Activated naive CD8-positive, alpha-beta T cell (primary cell): ENCODE results near the gene MEGF6.

Experiments used
- H3K27ac Mint-ChIP-seq: one replicate; pipeline ENCODE4 v1.8.0; 2021; ENCODE audit warnings: mixed read lengths
- H3K27me3 Mint-ChIP-seq: one replicate; pipeline ENCODE4 v1.8.0; 2021; ENCODE audit warnings: mixed read lengths
- H3K36me3 Mint-ChIP-seq: one replicate; pipeline ENCODE4 v1.8.0; 2021; ENCODE audit warnings: mixed read lengths
- H3K4me1 Mint-ChIP-seq: one replicate; pipeline ENCODE4 v1.8.0; 2021; ENCODE audit warnings: low read depth, mixed read lengths
- H3K4me3 Mint-ChIP-seq: one replicate; pipeline ENCODE4 v1.8.0; 2021; ENCODE audit warnings: mild to moderate bottlenecking, mixed read lengths
- H3K9me3 Mint-ChIP-seq: one replicate; pipeline ENCODE4 v1.8.0; 2021; ENCODE audit warnings: low read depth, mixed read lengths

The MEGF6 gene, protein sequence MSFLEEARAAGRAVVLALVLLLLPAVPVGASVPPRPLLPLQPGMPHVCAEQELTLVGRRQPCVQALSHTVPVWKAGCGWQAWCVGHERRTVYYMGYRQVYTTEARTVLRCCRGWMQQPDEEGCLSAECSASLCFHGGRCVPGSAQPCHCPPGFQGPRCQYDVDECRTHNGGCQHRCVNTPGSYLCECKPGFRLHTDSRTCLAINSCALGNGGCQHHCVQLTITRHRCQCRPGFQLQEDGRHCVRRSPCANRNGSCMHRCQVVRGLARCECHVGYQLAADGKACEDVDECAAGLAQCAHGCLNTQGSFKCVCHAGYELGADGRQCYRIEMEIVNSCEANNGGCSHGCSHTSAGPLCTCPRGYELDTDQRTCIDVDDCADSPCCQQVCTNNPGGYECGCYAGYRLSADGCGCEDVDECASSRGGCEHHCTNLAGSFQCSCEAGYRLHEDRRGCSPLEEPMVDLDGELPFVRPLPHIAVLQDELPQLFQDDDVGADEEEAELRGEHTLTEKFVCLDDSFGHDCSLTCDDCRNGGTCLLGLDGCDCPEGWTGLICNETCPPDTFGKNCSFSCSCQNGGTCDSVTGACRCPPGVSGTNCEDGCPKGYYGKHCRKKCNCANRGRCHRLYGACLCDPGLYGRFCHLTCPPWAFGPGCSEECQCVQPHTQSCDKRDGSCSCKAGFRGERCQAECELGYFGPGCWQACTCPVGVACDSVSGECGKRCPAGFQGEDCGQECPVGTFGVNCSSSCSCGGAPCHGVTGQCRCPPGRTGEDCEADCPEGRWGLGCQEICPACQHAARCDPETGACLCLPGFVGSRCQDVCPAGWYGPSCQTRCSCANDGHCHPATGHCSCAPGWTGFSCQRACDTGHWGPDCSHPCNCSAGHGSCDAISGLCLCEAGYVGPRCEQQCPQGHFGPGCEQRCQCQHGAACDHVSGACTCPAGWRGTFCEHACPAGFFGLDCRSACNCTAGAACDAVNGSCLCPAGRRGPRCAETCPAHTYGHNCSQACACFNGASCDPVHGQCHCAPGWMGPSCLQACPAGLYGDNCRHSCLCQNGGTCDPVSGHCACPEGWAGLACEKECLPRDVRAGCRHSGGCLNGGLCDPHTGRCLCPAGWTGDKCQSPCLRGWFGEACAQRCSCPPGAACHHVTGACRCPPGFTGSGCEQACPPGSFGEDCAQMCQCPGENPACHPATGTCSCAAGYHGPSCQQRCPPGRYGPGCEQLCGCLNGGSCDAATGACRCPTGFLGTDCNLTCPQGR (N-terminal part only)

DNA sequence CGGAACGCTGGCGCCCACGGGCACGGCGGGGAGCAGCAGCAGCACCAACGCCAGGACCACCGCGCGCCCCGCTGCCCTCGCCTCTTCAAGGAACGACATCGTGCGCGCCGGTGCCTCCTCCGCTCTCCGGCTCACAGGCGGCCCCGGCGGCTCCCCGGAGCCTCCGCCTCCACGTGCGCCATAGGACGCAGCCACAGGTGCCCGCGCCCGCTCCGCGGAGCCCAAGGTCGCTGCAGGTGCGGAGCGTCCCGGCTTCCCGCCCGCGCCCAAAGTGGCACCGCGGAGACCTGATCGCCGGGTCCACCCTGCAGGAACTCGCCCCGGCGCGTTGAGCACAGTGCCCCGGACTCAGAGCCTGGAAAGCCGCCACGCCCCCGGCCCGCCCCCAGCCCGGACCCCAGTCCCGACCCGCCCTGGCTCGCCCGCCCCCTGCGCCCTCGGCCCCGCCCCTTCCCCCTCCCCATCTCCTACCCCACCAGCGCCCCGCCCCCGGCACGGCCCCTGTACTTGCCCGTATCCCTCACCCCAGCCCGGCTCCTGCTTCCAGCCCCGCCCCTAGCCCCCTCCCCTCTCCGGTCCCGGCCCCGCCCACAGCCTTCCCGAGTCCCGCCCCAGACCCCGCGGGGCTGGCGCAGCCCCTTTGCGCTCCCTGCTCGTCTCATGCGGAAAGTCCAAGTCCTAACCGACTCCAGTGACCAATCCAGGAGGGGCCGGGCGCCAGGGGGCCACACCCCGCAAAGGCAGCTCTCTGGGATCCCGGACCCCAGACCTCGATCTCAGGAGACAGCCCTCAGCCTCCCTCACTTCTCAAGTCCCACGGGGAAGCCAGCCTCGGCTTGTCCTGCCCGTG lies at the start of gene MEGF6:
MEGF6 (minus strand) TSS at position 339 of the 850 bp plus-strand sequence; CDS start at position 99, 240 bp downstream.
- H3K27ac Mint-ChIP-seq, result no peak within 1 kb of the TSS
- no peaks in the 10 kb centered on the region for H3K9me3 Mint-ChIP-seq
- peaks cover 5% of the 10 kb centered on the region for H3K27me3 Mint-ChIP-seq
- peaks cover 4% of the 10 kb centered on the region for H3K4me1 Mint-ChIP-seq
- H3K36me3 Mint-ChIP-seq, result no peaks in the 10 kb centered on the region
- H3K4me3 Mint-ChIP-seq, result peak within 1 kb of the TSS; percentile 69

DNA sequence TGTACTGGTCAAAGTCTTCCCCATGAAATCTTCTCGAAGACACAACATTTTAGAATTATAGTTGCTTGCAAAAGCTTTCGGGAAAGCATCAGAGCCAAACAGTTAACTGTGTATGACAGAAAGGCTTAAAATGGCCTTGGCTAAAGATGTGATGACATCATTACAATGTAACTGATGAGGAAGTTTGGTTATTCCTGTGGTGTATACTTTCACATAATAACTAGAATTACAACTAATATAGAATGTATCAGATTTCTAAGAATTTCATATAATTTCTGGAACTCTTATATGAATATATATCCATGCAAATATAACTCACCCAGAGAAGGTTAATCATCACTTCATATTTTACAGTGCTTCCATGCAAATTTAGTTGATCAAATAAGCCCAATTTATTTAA lies 49.4 kb upstream of the MEGF6 start:
- peaks cover 6% of the 10 kb centered on the region for H3K27me3 Mint-ChIP-seq
- H3K9me3 Mint-ChIP-seq, result no peaks in the 10 kb centered on the region
- no peak overlapping the region for H3K27ac Mint-ChIP-seq
- no peak overlapping the region for H3K4me3 Mint-ChIP-seq
- no peaks in the 10 kb centered on the region for H3K36me3 Mint-ChIP-seq
- no peaks in the 10 kb centered on the region for H3K4me1 Mint-ChIP-seq

DNA sequence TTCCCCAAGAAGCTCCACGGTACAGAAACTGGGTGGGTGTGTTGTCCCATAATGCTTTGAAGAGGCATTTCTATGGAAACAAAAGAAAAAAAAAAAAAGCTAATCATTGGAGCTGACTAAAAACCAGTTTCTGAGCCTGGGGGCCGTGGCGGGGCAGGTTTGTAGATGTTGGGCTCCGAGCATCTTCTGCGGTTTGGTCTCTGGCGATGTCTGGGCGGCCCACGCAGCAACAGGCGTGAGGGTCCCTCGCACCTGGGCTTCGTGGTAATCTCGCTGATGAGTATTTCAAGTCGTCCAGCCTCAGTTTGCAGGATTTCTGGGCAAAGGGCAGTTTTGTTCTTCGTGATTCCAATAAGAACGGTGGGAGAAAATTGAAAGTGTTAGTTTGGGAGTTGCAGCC lies 47.8 kb upstream of the MEGF6 start:
- Mint-ChIP-seq H3K4me3 (no peak overlapping the region), H3K9me3 (no peaks in the 10 kb centered on the region), H3K27ac (no peak overlapping the region), H3K4me1 (no peaks in the 10 kb centered on the region), H3K27me3 (peaks cover 12% of the 10 kb centered on the region), H3K36me3 (no peaks in the 10 kb centered on the region)

DNA sequence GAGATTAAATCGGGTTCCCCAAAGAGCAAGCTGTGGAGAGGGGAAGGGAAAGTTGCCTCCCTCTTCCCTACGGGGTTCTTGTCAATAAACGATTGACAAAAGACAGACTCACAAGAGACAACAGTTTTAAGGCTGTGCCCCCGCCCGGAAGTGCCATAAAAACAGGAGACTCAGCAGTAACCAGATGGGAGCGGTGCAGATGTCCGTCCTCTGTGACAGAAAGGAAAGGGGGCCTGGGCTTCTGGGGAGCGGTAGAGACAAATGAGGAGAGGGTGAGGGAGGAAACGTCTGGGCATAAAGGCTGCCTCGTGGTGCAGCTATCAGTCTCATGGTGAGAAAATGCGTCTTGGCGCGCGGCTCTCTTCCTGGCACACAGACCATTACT lies 46.9 kb upstream of the MEGF6 start:
- H3K36me3 Mint-ChIP-seq, result no peaks in the 10 kb centered on the region
- H3K9me3 Mint-ChIP-seq, result no peaks in the 10 kb centered on the region
- no peak overlapping the region for H3K27ac Mint-ChIP-seq
- H3K4me1 Mint-ChIP-seq, result peaks cover 1% of the 10 kb centered on the region
- peaks cover 20% of the 10 kb centered on the region for H3K27me3 Mint-ChIP-seq
- H3K4me3 Mint-ChIP-seq, result no peak overlapping the region

DNA sequence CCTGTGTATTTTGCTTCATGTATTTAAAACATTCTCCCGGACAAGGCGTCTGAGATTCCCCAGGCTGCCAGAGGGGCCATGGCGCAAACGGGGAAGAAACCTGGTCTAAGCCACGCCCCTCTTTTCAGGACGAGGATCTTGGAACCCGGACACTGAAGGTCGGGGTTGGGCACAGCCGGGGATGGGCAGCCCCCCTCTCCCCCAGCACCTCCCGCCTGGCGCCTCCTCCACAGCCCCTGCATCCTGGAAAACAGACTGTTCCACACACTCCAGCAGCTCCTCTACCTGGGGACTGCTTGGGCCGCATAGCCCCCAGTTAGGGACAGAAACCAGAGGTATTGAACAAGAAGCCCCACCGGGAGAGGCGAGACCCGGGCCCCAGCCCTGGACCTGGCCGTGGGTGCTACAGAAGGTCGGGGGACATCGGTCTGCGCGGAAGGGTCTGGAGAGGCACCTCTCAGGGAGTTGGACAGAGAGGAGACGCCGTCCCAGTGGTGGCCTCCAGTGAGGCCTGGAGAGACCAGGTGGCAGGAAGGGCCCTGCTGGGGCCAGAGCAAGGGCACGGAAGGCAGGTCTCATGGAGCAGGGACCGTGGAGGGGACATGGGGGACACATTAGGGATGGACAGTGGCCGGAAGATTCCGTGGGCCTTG lies 46.4 kb upstream of the MEGF6 start:
- no peaks in the 10 kb centered on the region for H3K9me3 Mint-ChIP-seq
- H3K27me3 Mint-ChIP-seq, result peaks cover 19% of the 10 kb centered on the region
- H3K36me3 Mint-ChIP-seq, result no peaks in the 10 kb centered on the region
- H3K4me1 Mint-ChIP-seq, result peaks cover 2% of the 10 kb centered on the region
- H3K27ac Mint-ChIP-seq, result no peak overlapping the region
- H3K4me3 Mint-ChIP-seq, result no peak overlapping the region

DNA sequence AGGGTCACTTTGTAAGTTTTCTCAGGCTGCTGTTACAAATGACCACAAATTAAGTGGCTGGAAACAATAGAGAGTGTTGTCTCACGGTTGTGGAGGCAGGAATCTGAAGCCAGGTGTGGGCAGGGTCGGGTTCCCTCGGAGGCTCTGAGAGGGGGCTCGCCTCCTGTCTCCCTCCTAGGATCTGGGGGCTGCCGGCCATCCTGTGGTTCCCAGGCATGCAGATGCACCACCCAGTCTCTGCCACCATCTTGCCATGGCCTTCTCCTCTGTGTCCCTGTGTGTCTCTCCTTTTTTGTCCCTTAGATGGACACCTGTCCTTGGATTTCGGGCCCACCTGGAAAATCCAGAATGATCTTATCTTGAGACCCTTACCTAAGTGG lies 45.8 kb upstream of the MEGF6 start:
- H3K27me3 Mint-ChIP-seq, result peaks cover 19% of the 10 kb centered on the region
- H3K36me3 Mint-ChIP-seq, result no peaks in the 10 kb centered on the region
- no peak overlapping the region for H3K4me3 Mint-ChIP-seq
- H3K27ac Mint-ChIP-seq, result no peak overlapping the region
- H3K4me1 Mint-ChIP-seq, result peaks cover 2% of the 10 kb centered on the region
- H3K9me3 Mint-ChIP-seq, result no peaks in the 10 kb centered on the region

DNA sequence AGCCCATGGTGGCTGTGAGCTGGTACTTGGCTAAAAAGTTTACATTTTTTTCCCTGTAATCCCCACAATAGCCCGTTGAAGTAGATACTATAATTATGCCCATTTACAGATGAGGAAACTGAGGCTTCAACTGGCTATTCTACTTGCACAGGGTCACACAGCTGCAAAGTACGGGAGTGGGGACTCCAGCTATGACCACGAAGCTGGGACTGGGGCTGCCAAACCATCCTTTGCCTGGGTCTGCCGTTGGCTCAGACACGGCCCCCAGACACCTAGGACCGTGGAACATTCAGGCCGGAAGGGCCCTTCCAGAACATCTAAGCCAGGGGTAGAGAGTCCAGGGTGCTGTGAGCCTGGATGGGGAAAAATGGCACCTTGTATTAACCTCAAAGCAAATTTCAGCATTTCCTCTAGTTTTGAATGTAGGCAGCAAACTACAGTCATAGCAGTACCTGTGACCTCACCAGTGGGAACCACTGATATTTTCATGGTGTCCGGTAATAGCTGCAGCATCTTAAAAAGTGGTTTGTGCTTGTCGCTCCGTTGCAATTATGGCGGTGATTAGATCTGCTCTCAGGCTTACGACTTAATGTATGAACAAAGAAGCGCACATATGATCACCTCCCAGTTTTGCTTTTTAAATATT lies 45.3 kb upstream of the MEGF6 start:
- no peak overlapping the region for H3K27ac Mint-ChIP-seq
- peaks cover 19% of the 10 kb centered on the region for H3K27me3 Mint-ChIP-seq
- no peak overlapping the region for H3K4me3 Mint-ChIP-seq
- no peaks in the 10 kb centered on the region for H3K9me3 Mint-ChIP-seq
- H3K36me3 Mint-ChIP-seq, result no peaks in the 10 kb centered on the region
- peaks cover 2% of the 10 kb centered on the region for H3K4me1 Mint-ChIP-seq

DNA sequence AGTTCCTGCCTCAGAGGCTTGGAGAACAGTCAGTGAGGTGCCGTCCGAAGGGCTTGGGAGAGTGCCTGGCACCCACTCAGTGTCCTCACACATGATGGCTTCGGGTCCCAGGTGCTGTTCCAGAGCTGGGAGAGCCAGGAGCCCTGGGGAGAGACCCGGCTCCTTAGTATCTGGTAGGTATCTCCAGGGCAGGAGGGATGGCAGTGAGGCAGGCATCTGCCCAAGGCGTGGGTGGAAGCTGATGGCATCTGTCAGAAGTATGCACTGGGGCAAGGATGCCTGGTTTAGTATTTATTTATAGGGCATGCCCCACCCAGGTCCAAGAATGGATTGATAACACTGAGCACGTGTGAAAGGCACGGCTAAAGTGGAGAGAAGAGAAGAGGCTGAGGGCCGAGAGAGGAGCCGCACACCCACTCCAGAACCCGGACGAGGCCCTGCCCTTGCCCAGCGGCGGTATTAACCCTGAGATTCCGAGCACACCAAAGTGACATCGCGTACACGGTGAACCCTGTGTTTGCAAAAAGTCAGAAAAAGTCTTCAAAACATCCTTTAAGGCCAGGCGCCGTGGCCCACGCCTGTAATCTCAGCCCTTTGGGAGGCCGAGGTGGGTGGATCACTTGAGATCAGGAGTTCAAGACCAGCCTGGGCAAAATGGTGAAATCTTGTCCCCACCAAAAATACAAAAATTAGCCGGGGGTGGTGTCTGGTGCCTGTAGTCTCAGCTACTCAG lies 43.4 kb upstream of the MEGF6 start:
- H3K36me3 Mint-ChIP-seq, result no peaks in the 10 kb centered on the region
- no peak overlapping the region for H3K4me3 Mint-ChIP-seq
- H3K9me3 Mint-ChIP-seq, result no peaks in the 10 kb centered on the region
- peaks cover 9% of the 10 kb centered on the region for H3K4me1 Mint-ChIP-seq
- H3K27me3 Mint-ChIP-seq, result peaks cover 20% of the 10 kb centered on the region
- no peak overlapping the region for H3K27ac Mint-ChIP-seq

DNA sequence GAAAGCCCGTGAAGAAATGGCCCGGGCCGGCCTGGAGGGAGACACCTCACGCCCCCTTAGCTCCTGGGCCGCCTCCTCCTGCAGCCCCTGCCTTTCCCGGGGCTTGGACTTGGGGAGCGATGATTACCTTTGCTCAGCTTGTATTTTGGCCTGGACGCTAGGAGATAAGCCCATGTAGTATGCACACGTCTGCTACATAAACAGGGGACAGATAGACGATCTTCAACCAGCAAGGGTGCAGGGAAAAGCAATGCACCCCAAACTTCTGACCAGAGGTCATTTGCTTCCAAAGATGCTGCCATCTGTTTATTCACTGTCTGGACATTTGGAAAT lies 41.9 kb upstream of the MEGF6 start:
- H3K36me3 Mint-ChIP-seq, result no peaks in the 10 kb centered on the region
- H3K4me1 Mint-ChIP-seq, result peaks cover 19% of the 10 kb centered on the region
- H3K27ac Mint-ChIP-seq, result no peak overlapping the region
- H3K9me3 Mint-ChIP-seq, result no peaks in the 10 kb centered on the region
- H3K27me3 Mint-ChIP-seq, result peaks cover 20% of the 10 kb centered on the region
- peak overlapping the region; percentile 46 for H3K4me3 Mint-ChIP-seq

DNA sequence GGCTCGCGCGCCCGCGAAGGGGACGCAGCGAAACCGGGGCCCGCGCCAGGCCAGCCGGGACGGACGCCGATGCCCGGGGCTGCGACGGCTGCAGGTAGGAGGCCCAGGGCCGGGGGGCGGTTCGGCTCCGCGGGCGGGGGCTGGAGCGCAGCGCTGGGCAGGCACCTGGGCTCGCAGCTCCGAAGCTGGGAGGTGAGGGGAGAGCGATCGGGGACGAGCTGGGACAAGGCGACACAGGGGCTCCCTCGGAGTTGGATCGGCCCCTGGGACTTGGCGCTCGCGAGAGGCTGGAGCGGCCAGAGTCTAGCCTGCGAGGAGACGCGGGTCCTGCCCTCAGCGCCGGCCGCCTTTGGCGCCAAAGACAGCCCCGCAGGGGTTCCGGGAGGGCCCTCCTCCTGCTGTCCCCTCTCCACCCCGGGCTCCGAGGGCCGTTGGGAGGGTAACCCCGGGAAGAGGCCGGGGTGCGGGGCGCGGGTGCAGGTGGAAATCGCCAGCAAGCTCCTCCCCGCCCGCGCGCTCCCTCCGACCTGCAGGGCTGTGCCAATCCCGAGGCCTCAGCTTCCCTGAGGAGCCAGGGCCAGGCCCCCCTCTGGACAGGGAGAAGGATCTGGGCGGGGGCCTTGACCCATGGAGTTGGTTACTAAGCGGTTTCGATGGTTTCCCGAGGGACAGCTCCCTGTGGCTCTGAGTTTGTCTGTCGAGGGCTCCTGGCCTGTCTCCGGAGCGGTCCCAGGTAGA lies 41.4 kb upstream of the MEGF6 start:
- Mint-ChIP-seq H3K4me3 (no peak overlapping the region), H3K27ac (no peak overlapping the region), H3K36me3 (no peaks in the 10 kb centered on the region), H3K4me1 (peaks cover 24% of the 10 kb centered on the region), H3K27me3 (peaks cover 20% of the 10 kb centered on the region), H3K9me3 (no peaks in the 10 kb centered on the region)

DNA sequence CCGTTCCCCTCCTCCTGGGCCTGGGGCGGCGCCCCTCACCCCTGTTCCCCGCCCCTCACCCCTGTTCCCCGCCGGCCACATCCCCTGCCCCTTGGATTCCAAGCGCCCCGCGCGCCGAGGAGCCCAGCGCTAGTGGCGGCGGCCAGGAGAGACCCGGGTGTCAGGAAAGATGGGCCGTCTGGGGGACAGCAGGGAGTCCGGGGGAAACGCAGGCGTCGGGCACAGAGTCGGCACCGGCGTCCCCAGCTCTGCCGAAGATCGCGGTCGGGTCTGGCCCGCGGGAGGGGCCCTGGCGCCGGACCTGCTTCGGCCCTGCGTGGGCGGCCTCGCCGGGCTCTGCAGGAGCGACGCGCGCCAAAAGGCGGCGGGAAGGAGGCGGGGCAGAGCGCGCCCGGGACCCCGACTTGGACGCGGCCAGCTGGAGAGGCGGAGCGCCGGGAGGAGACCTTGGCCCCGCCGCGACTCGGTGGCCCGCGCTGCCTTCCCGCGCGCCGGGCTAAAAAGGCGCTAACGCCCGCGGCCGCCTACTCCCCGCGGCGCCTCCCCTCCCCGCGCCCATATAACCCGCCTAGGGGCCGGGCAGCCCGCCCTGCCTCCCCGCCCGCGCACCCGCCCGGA lies 40.7 kb upstream of the MEGF6 start, which contains the start of gene TP73:
TP73 (plus strand) TSS at position 587 of the 618 bp plus-strand sequence. CDS start 29,850 bp downstream, outside the sequence.
- H3K4me1 Mint-ChIP-seq, result peaks cover 25% of the 10 kb centered on the region
- H3K36me3 Mint-ChIP-seq, result peaks cover under 1% of the 10 kb centered on the region
- H3K27ac Mint-ChIP-seq, result no peak within 1 kb of the TSS
- H3K9me3 Mint-ChIP-seq, result no peaks in the 10 kb centered on the region
- H3K4me3 Mint-ChIP-seq, result peak within 1 kb of the TSS; percentile 59
- peaks cover 20% of the 10 kb centered on the region for H3K27me3 Mint-ChIP-seq
